ENCODE data around the gene COA7. TPM values are rescaled to one million over a fixed set of nuclear protein-coding genes. Genes with fewer than 3 reads are reported as not detected.

The COA7 gene
- total RNA-seq, 1 donor from 2014 or later: 39.9 TPM

- intact Hi-C loops (cut with micrococcal nuclease): no loop called here
- no peak for DNase-seq (ENCODE audit: low spot score)
- Mint-ChIP-seq H3K4me1 (ENCODE audit: low read depth) (peaks cover 10% of the 10 kb centered on the region), H3K27ac (no peak overlapping the region), H3K4me3 (no peak overlapping the region), H3K36me3 (ENCODE audit: low read depth) (no peaks in the 10 kb centered on the region), H3K27me3 (ENCODE audit: insufficient read depth) (no peaks in the 10 kb centered on the region), H3K9me3 (no peaks in the 10 kb centered on the region)
Observed at GRCh38 chr1:52676249-52676903, 21.8 kb downstream of the COA7 start.

GRCh38 chr1:52674497-52675384, 23.4 kb downstream of the COA7 start:
- no peak overlapping the region for H3K4me3 Mint-ChIP-seq
- no peak for DNase-seq (ENCODE audit: low spot score)
- intact Hi-C loops (cut with micrococcal nuclease): no loop called here

GRCh38 chr1:52673513-52673912, 24.6 kb downstream of the COA7 start:
- no peak for DNase-seq (ENCODE audit: low spot score)
- Mint-ChIP-seq H3K27ac (no peak overlapping the region), H3K4me1 (ENCODE audit: low read depth) (peaks cover 10% of the 10 kb centered on the region), H3K27me3 (ENCODE audit: insufficient read depth) (peaks cover 2% of the 10 kb centered on the region), H3K9me3 (no peaks in the 10 kb centered on the region), H3K36me3 (ENCODE audit: low read depth) (peaks cover 3% of the 10 kb centered on the region), H3K4me3 (no peak overlapping the region)
- intact Hi-C loops (cut with micrococcal nuclease): no loop called here

More at GRCh38 chr1:52674497-52675384, 23.4 kb downstream of the COA7 start:
- H3K4me1 Mint-ChIP-seq (ENCODE audit: low read depth): peaks cover 10% of the 10 kb centered on the region
- peaks cover 2% of the 10 kb centered on the region for H3K27me3 Mint-ChIP-seq (ENCODE audit: insufficient read depth)
- peak overlapping the region; percentile 2 for H3K27ac Mint-ChIP-seq
- no peaks in the 10 kb centered on the region for H3K9me3 Mint-ChIP-seq
- peaks cover 3% of the 10 kb centered on the region for H3K36me3 Mint-ChIP-seq (ENCODE audit: low read depth)

- Mint-ChIP-seq H3K27ac (no peak overlapping the region), H3K27me3 (ENCODE audit: insufficient read depth) (peaks cover 2% of the 10 kb centered on the region), H3K9me3 (no peaks in the 10 kb centered on the region), H3K36me3 (ENCODE audit: low read depth) (peaks cover 3% of the 10 kb centered on the region), H3K4me1 (ENCODE audit: low read depth) (peaks cover 10% of the 10 kb centered on the region), H3K4me3 (no peak overlapping the region)
- intact Hi-C loops (cut with micrococcal nuclease): no loop called here
- DNase-seq (ENCODE audit: low spot score): no peak
Observed at GRCh38 chr1:52672946-52673345, 25.2 kb downstream of the COA7 start.

GRCh38 chr1:52670604-52671003, 27.5 kb downstream of the COA7 start:
- peaks cover 3% of the 10 kb centered on the region for H3K36me3 Mint-ChIP-seq (ENCODE audit: low read depth)
- no peak overlapping the region for H3K27ac Mint-ChIP-seq
- intact Hi-C loops (cut with micrococcal nuclease): no loop called here
- no peak for DNase-seq (ENCODE audit: low spot score)
- no peaks in the 10 kb centered on the region for H3K9me3 Mint-ChIP-seq
- peaks cover 10% of the 10 kb centered on the region for H3K4me1 Mint-ChIP-seq (ENCODE audit: low read depth)
- H3K27me3 Mint-ChIP-seq (ENCODE audit: insufficient read depth): peaks cover 2% of the 10 kb centered on the region
- H3K4me3 Mint-ChIP-seq: no peak overlapping the region

- Mint-ChIP-seq H3K9me3 (no peaks in the 10 kb centered on the region), H3K27me3 (ENCODE audit: insufficient read depth) (peaks cover 2% of the 10 kb centered on the region), H3K27ac (no peak overlapping the region), H3K36me3 (ENCODE audit: low read depth) (peaks cover 3% of the 10 kb centered on the region), H3K4me1 (ENCODE audit: low read depth) (peaks cover 5% of the 10 kb centered on the region), H3K4me3 (no peak overlapping the region)
- intact Hi-C loops (cut with micrococcal nuclease): no loop called here
- DNase-seq (ENCODE audit: low spot score): no peak
Observed at GRCh38 chr1:52669696-52670095, 28.5 kb downstream of the COA7 start.

- no peak overlapping the region for H3K27ac Mint-ChIP-seq
- intact Hi-C loops (cut with micrococcal nuclease): no loop called here
- H3K27me3 Mint-ChIP-seq (ENCODE audit: insufficient read depth): peaks cover 2% of the 10 kb centered on the region
- H3K9me3 Mint-ChIP-seq: no peaks in the 10 kb centered on the region
- DNase-seq (ENCODE audit: low spot score): no peak
- no peak overlapping the region for H3K4me3 Mint-ChIP-seq
- H3K36me3 Mint-ChIP-seq (ENCODE audit: low read depth): peaks cover 3% of the 10 kb centered on the region
- H3K4me1 Mint-ChIP-seq (ENCODE audit: low read depth): no peaks in the 10 kb centered on the region
Observed at GRCh38 chr1:52668711-52669110, 29.4 kb downstream of the COA7 start.

GRCh38 chr1:52667984-52668383, 30.2 kb downstream of the COA7 start:
- H3K27me3 Mint-ChIP-seq (ENCODE audit: insufficient read depth): peaks cover 2% of the 10 kb centered on the region
- no peak overlapping the region for H3K4me3 Mint-ChIP-seq
- H3K27ac Mint-ChIP-seq: no peak overlapping the region
- H3K9me3 Mint-ChIP-seq: no peaks in the 10 kb centered on the region
- H3K4me1 Mint-ChIP-seq (ENCODE audit: low read depth): no peaks in the 10 kb centered on the region
- peaks cover 3% of the 10 kb centered on the region for H3K36me3 Mint-ChIP-seq (ENCODE audit: low read depth)
- intact Hi-C loops (cut with micrococcal nuclease): no loop called here
- no peak for DNase-seq (ENCODE audit: low spot score)

GRCh38 chr1:52667290-52667689, 30.9 kb downstream of the COA7 start:
- Mint-ChIP-seq H3K4me1 (ENCODE audit: low read depth) (no peaks in the 10 kb centered on the region), H3K27ac (no peak overlapping the region), H3K9me3 (no peaks in the 10 kb centered on the region), H3K4me3 (no peak overlapping the region), H3K27me3 (ENCODE audit: insufficient read depth) (peaks cover 2% of the 10 kb centered on the region), H3K36me3 (ENCODE audit: low read depth) (peaks cover 3% of the 10 kb centered on the region)
- DNase-seq (ENCODE audit: low spot score): no peak
- intact Hi-C loops (cut with micrococcal nuclease): no loop called here

GRCh38 chr1:52665006-52665941, 32.9 kb downstream of the COA7 start:
- intact Hi-C loops (cut with micrococcal nuclease): no loop called here
- no peak overlapping the region for H3K4me3 Mint-ChIP-seq
- no peaks in the 10 kb centered on the region for H3K9me3 Mint-ChIP-seq
- peaks cover 2% of the 10 kb centered on the region for H3K36me3 Mint-ChIP-seq (ENCODE audit: low read depth)
- no peak overlapping the region for H3K27ac Mint-ChIP-seq
- DNase-seq (ENCODE audit: low spot score): no peak
- peaks cover 7% of the 10 kb centered on the region for H3K4me1 Mint-ChIP-seq (ENCODE audit: low read depth)
- H3K27me3 Mint-ChIP-seq (ENCODE audit: insufficient read depth): no peaks in the 10 kb centered on the region

GRCh38 chr1:52663716-52664115, 34.4 kb downstream of the COA7 start:
- intact Hi-C loops (cut with micrococcal nuclease): no loop called here
- no peak overlapping the region for H3K27ac Mint-ChIP-seq

GRCh38 chr1:52662645-52663313, 35.4 kb downstream of the COA7 start:
- Mint-ChIP-seq H3K27me3 (ENCODE audit: insufficient read depth) (no peaks in the 10 kb centered on the region), H3K36me3 (ENCODE audit: low read depth) (peaks cover 7% of the 10 kb centered on the region), H3K27ac (no peak overlapping the region), H3K4me1 (ENCODE audit: low read depth) (peaks cover 25% of the 10 kb centered on the region), H3K9me3 (no peaks in the 10 kb centered on the region), H3K4me3 (no peak overlapping the region)
- intact Hi-C loops (cut with micrococcal nuclease): no loop called here
- DNase-seq (ENCODE audit: low spot score): no peak

More at GRCh38 chr1:52663716-52664115, 34.4 kb downstream of the COA7 start:
- H3K4me3 Mint-ChIP-seq: no peak overlapping the region
- no peak for DNase-seq (ENCODE audit: low spot score)
- H3K36me3 Mint-ChIP-seq (ENCODE audit: low read depth): peaks cover 5% of the 10 kb centered on the region
- H3K9me3 Mint-ChIP-seq: no peaks in the 10 kb centered on the region
- H3K4me1 Mint-ChIP-seq (ENCODE audit: low read depth): peaks cover 20% of the 10 kb centered on the region
- H3K27me3 Mint-ChIP-seq (ENCODE audit: insufficient read depth): no peaks in the 10 kb centered on the region

Data from activated T-helper 1 cell treated with anti-CD3 and anti-CD28 coated beads, Interleukin-12 subunit alpha, Interleukin-12 subunit beta, Interleukin-2, Interleukin-4 antibody, amounts not matched to agents 30 ng/mL and 10 ng/mL and 1 ng/mL, durations not matched to agents 14 hours and 24 hours and 36 hours (primary cell).